HEK293 (cell line): Measurements from ENCODE around the gene ELAVL1.

Experiments used
- KLF9 ChIP-seq: fragments of 450-650 bp; formaldehyde crosslinking; IDR thresholded peaks from 2 replicates; pipeline ENCODE4 v1.5.1; 2016; ENCODE audit warnings: missing biosample characterization, missing genetic modification characterization, low read depth
- ZBTB20 ChIP-seq: fragments of 450-650 bp; formaldehyde crosslinking; IDR thresholded peaks from 2 replicates; pipeline ENCODE4 v1.5.1; 2016; ENCODE audit warnings: missing biosample characterization, missing genetic modification characterization
- ZNF560 ChIP-seq: fragments of 450-650 bp; formaldehyde crosslinking; IDR thresholded peaks from 2 replicates; pipeline ENCODE4 v1.5.1; 2017; ENCODE audit warnings: missing biosample characterization, missing genetic modification characterization, borderline replicate concordance
- ZNF621 ChIP-seq: fragments of 450-650 bp; formaldehyde crosslinking; IDR thresholded peaks from 2 replicates; pipeline ENCODE4 v1.5.1; 2017; ENCODE audit warnings: missing biosample characterization, missing genetic modification characterization
- TF ChIP-seq, protein P1 (sequence below): fragments of 450-650 bp; formaldehyde crosslinking; IDR thresholded peaks from 2 replicates; pipeline ENCODE4 v1.5.1; 2016; ENCODE audit warnings: missing biosample characterization, missing genetic modification characterization

DNA sequence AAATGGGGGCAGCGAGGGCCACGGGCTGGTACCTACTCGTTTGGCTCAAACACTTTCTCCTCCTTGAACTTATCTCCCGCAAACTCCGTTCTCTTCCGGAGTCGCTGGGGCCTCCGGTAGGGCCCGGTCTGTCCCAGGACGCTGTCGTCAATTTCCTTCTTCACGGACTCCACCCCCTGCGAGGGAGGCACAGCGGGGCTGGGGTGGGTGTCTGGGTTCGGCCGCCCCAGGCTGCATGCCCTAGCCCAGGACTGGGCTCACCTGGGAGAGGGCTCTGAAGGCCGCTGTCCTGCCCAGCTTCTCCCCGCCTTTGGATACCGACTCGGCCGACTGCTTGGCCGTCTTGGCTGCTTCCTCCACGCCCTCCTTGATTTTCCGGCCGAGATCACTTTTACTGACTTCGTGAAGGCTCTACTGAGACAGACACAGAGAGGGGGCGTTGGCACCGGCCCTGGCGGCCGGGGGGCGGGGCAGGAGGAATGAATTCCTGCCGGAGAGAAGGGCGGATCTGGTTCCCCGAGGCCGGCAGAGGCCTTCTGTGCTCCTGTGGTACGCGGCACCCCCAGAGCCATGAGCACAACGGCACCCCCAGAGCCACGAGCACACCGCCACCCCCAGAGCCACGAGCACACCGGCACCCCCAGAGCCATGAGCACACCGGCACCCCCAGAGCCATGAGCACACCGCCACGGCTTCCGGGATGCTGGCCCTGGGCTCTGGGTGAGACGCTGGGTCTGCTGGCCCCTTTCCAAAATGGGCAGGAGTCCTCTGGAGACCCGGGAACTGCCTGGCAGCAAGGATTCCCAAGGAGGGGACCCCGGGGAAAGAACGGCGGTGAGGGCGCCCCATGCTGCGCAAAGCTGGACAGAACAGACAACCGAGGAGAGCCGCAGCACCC, 71.4 kb downstream of the ELAVL1 start:
- TF ChIP-seq, protein P1, sequence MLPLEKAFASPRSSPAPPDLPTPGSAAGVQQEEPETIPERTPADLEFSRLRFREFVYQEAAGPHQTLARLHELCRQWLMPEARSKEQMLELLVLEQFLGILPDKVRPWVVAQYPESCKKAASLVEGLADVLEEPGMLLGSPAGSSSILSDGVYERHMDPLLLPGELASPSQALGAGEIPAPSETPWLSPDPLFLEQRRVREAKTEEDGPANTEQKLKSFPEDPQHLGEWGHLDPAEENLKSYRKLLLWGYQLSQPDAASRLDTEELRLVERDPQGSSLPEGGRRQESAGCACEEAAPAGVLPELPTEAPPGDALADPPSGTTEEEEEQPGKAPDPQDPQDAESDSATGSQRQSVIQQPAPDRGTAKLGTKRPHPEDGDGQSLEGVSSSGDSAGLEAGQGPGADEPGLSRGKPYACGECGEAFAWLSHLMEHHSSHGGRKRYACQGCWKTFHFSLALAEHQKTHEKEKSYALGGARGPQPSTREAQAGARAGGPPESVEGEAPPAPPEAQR (tag by site-specific recombination) = no peak
- TF ChIP-seq ZNF560 (tag by site-specific recombination) (no peak), ZNF621 (tag by site-specific recombination) (no peak), KLF9 (tag by site-specific recombination) (no peak), ZBTB20 (tag by site-specific recombination) (no peak)
